Measurements from ENCODE around the gene MORN1.

Gene MORN1

DNA sequence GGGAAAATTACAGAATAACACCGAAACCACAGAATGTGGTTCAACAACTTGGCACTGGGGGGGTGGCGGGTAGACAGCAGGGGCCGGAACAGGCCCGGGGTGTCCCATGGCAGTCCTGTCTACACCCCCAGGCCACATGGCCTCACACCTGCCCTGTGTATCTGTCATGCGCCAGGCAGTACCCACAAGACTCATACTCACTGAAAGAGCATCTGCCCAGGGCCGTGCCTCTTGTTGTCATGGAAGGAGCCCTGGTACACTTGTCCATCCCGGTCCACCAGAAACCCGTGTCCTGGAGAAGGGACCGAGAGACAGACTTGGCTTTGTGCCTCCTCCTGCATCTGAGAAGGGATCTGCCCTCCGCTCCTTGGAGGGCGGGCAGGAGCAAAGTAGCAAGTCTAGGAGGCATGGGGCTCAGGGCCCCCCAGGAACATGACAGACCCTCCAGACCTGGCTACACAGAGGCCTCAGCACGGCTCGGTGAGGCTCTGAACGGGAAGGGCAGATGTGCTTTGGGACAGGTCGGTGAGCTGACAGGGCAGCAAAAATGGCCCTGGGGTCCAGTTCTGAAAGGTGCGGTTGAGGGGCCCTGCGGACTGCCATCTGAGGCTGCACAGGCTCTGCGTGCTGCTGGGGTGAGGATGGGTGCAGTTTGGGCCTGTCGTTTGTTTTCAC is 5.6 kb downstream of the MORN1 start:
- Histone ChIP-seq H2BK12ac (ENCODE audit: low read length in 2 of 2) (no peak overlapping the region), H2BK120ac (ENCODE audit: low read depth, low read length) (no peak overlapping the region), H2BK5ac (ENCODE audit: low read depth, low read length, poor library complexity, severe bottlenecking) (no peak overlapping the region), H4K91ac (ENCODE audit: low read length) (no peak overlapping the region), H3K27me3 (ENCODE audit: control insufficient read depth in 1 of 2, insufficient read depth in 1 of 2, low read length in 2 of 2) (no peaks in the 10 kb centered on the region), H3K14ac (ENCODE audit: low read length in 2 of 2) (no peak overlapping the region), H2AK5ac (ENCODE audit: low read length, severe bottlenecking) (no peak overlapping the region), H3K36me3 (ENCODE audit: control insufficient read depth in 1 of 2, insufficient read depth in 2 of 2, low read depth in 1 of 2, low read length in 2 of 2) (peaks cover 17 to 40% of the 10 kb centered on the region in 2 experiments), H3K27ac (ENCODE audit: low read length, poor library complexity, severe bottlenecking) (no peak overlapping the region), H3K4me2 (ENCODE audit: low read length, poor library complexity, severe bottlenecking) (peak overlapping the region; percentile 18), H3K23ac (ENCODE audit: low read length in 2 of 2) (no peak overlapping the region), H3K9me3 (ENCODE audit: control insufficient read depth, low read length) (no peaks in the 10 kb centered on the region), H3K4me3 (ENCODE audit: insufficient read depth in 1 of 2, low read depth in 1 of 2, low read length in 2 of 2) (no peak overlapping the region), H3K18ac (ENCODE audit: low read depth in 1 of 2, low read length in 2 of 2) (no peak overlapping the region), H3K79me1 (replicated peaks; ENCODE audit: low read length, poor library complexity, severe bottlenecking) (peaks cover 16% of the 10 kb centered on the region), H2BK15ac (ENCODE audit: low read depth, poor library complexity, severe bottlenecking) (no peak overlapping the region), H4K8ac (ENCODE audit: low read length) (no peak overlapping the region), H2AFZ (ENCODE audit: low read depth, low read length) (no peak overlapping the region), H3K9ac (ENCODE audit: low read length) (no peak overlapping the region), H3K4me1 (ENCODE audit: control insufficient read depth, insufficient read depth, low read depth, low read length) (peaks cover 15% of the 10 kb centered on the region), H3K4ac (ENCODE audit: low read depth in 1 of 2, low read length in 2 of 2) (no peak overlapping the region)
- 94% methylated on average over 19 of the region's 19 CpGs for WGBS
- DNase-seq = no peak

- no peak overlapping the region for H3K18ac ChIP-seq (ENCODE audit: low read depth in 1 of 2, low read length in 2 of 2)
- H3K9me3 ChIP-seq (ENCODE audit: control insufficient read depth, low read length) = no peaks in the 10 kb centered on the region
- no peak overlapping the region for H2AK5ac ChIP-seq (ENCODE audit: low read length, severe bottlenecking)
- H3K36me3 ChIP-seq (ENCODE audit: control insufficient read depth in 1 of 2, insufficient read depth in 2 of 2, low read depth in 1 of 2, low read length in 2 of 2) = peaks cover 17 to 36% of the 10 kb centered on the region in 2 experiments
- H3K27ac ChIP-seq (ENCODE audit: low read length, poor library complexity, severe bottlenecking) = no peak overlapping the region
- no peak overlapping the region for H2AFZ ChIP-seq (ENCODE audit: low read depth, low read length)
- H2BK15ac ChIP-seq (ENCODE audit: low read depth, poor library complexity, severe bottlenecking) = no peak overlapping the region
- H3K23ac ChIP-seq (ENCODE audit: low read length in 2 of 2) = no peak overlapping the region
- no peak overlapping the region for H3K9ac ChIP-seq (ENCODE audit: low read length)
- H2BK120ac ChIP-seq (ENCODE audit: low read depth, low read length) = no peak overlapping the region
- H2BK12ac ChIP-seq (ENCODE audit: low read length in 2 of 2) = no peak overlapping the region
- no peak overlapping the region for H3K4me3 ChIP-seq (ENCODE audit: insufficient read depth in 1 of 2, low read depth in 1 of 2, low read length in 2 of 2)
- H3K4ac ChIP-seq (ENCODE audit: low read depth in 1 of 2, low read length in 2 of 2) = no peak overlapping the region
- WGBS = 91% methylated on average over 41 of the region's 41 CpGs
- no peak overlapping the region for H4K8ac ChIP-seq (ENCODE audit: low read length)
- no peak overlapping the region for H3K4me2 ChIP-seq (ENCODE audit: low read length, poor library complexity, severe bottlenecking)
- no peak overlapping the region for H2BK5ac ChIP-seq (ENCODE audit: low read depth, low read length, poor library complexity, severe bottlenecking)
- peaks cover 10% of the 10 kb centered on the region for H3K79me1 ChIP-seq (replicated peaks; ENCODE audit: low read length, poor library complexity, severe bottlenecking)
- no peak for DNase-seq
- peaks cover 8% of the 10 kb centered on the region for H3K4me1 ChIP-seq (ENCODE audit: control insufficient read depth, insufficient read depth, low read depth, low read length)
- no peak overlapping the region for H4K91ac ChIP-seq (ENCODE audit: low read length)
- no peaks in the 10 kb centered on the region for H3K27me3 ChIP-seq (ENCODE audit: control insufficient read depth in 1 of 2, insufficient read depth in 1 of 2, low read length in 2 of 2)
- H3K14ac ChIP-seq (ENCODE audit: low read length in 2 of 2) = no peak overlapping the region
Observed at GRCh38 chr1:2384941-2385481, 6.3 kb downstream of the MORN1 start.

- no peak overlapping the region for H4K91ac ChIP-seq (ENCODE audit: low read length)
- peaks cover 17 to 30% of the 10 kb centered on the region in 2 experiments for H3K36me3 ChIP-seq (ENCODE audit: control insufficient read depth in 1 of 2, insufficient read depth in 2 of 2, low read depth in 1 of 2, low read length in 2 of 2)
- no peaks in the 10 kb centered on the region for H3K9me3 ChIP-seq (ENCODE audit: control insufficient read depth, low read length)
- H3K14ac ChIP-seq (ENCODE audit: low read length in 2 of 2) = no peak overlapping the region
- no peak overlapping the region for H2BK12ac ChIP-seq (ENCODE audit: low read length in 2 of 2)
- H3K9ac ChIP-seq (ENCODE audit: low read length) = no peak overlapping the region
- H2BK15ac ChIP-seq (ENCODE audit: low read depth, poor library complexity, severe bottlenecking) = no peak overlapping the region
- H3K27ac ChIP-seq (ENCODE audit: low read length, poor library complexity, severe bottlenecking) = no peak overlapping the region
- H3K79me1 ChIP-seq (replicated peaks; ENCODE audit: low read length, poor library complexity, severe bottlenecking) = peaks cover 7% of the 10 kb centered on the region
- H3K4me1 ChIP-seq (ENCODE audit: control insufficient read depth, insufficient read depth, low read depth, low read length) = peaks cover 7% of the 10 kb centered on the region
- no peak overlapping the region for H4K8ac ChIP-seq (ENCODE audit: low read length)
- H2BK5ac ChIP-seq (ENCODE audit: low read depth, low read length, poor library complexity, severe bottlenecking) = no peak overlapping the region
- no peak overlapping the region for H2BK120ac ChIP-seq (ENCODE audit: low read depth, low read length)
- no peak overlapping the region for H3K4me2 ChIP-seq (ENCODE audit: low read length, poor library complexity, severe bottlenecking)
- no peak overlapping the region for H2AK5ac ChIP-seq (ENCODE audit: low read length, severe bottlenecking)
- no peak overlapping the region for H3K4me3 ChIP-seq (ENCODE audit: insufficient read depth in 1 of 2, low read depth in 1 of 2, low read length in 2 of 2)
- no peaks in the 10 kb centered on the region for H3K27me3 ChIP-seq (ENCODE audit: control insufficient read depth in 1 of 2, insufficient read depth in 1 of 2, low read length in 2 of 2)
- no peak overlapping the region for H3K23ac ChIP-seq (ENCODE audit: low read length in 2 of 2)
- no peak overlapping the region for H3K4ac ChIP-seq (ENCODE audit: low read depth in 1 of 2, low read length in 2 of 2)
- DNase-seq = no peak
- no peak overlapping the region for H2AFZ ChIP-seq (ENCODE audit: low read depth, low read length)
- H3K18ac ChIP-seq (ENCODE audit: low read depth in 1 of 2, low read length in 2 of 2) = no peak overlapping the region
- WGBS = 90% methylated on average over 17 of the region's 21 CpGs
Observed at GRCh38 chr1:2384130-2384860, 7.1 kb downstream of the MORN1 start.

GRCh38 chr1:2383576-2383975 is 7.8 kb downstream of the MORN1 start:
- Histone ChIP-seq H4K91ac (ENCODE audit: low read length) (peak overlapping the region; percentile 14), H3K14ac (ENCODE audit: low read length in 2 of 2) (no peak overlapping the region), H3K27ac (ENCODE audit: low read length, poor library complexity, severe bottlenecking) (no peak overlapping the region), H3K27me3 (ENCODE audit: control insufficient read depth in 1 of 2, insufficient read depth in 1 of 2, low read length in 2 of 2) (no peaks in the 10 kb centered on the region), H3K4ac (ENCODE audit: low read depth in 1 of 2, low read length in 2 of 2) (no peak overlapping the region), H3K4me1 (ENCODE audit: control insufficient read depth, insufficient read depth, low read depth, low read length) (peaks cover 7% of the 10 kb centered on the region), H3K23ac (ENCODE audit: low read length in 2 of 2) (no peak overlapping the region), H3K36me3 (ENCODE audit: control insufficient read depth in 1 of 2, insufficient read depth in 2 of 2, low read depth in 1 of 2, low read length in 2 of 2) (peaks cover 17 to 28% of the 10 kb centered on the region in 2 experiments), H2BK120ac (ENCODE audit: low read depth, low read length) (no peak overlapping the region), H2BK12ac (ENCODE audit: low read length in 2 of 2) (no peak overlapping the region), H2AFZ (ENCODE audit: low read depth, low read length) (no peak overlapping the region), H3K4me3 (ENCODE audit: insufficient read depth in 1 of 2, low read depth in 1 of 2, low read length in 2 of 2) (no peak overlapping the region), H2BK5ac (ENCODE audit: low read depth, low read length, poor library complexity, severe bottlenecking) (no peak overlapping the region), H4K8ac (ENCODE audit: low read length) (no peak overlapping the region), H2BK15ac (ENCODE audit: low read depth, poor library complexity, severe bottlenecking) (no peak overlapping the region), H3K18ac (ENCODE audit: low read depth in 1 of 2, low read length in 2 of 2) (no peak overlapping the region), H2AK5ac (ENCODE audit: low read length, severe bottlenecking) (no peak overlapping the region), H3K9me3 (ENCODE audit: control insufficient read depth, low read length) (no peaks in the 10 kb centered on the region), H3K4me2 (ENCODE audit: low read length, poor library complexity, severe bottlenecking) (no peak overlapping the region), H3K79me1 (replicated peaks; ENCODE audit: low read length, poor library complexity, severe bottlenecking) (peaks cover 7% of the 10 kb centered on the region), H3K9ac (ENCODE audit: low read length) (no peak overlapping the region)
- DNase-seq = no peak
- 89% methylated on average over 13 of the region's 14 CpGs for WGBS
